ENCODE results near the gene RPS15.
"Not testable (repeated sequence)": the region's sequence is repeated elsewhere in the genome, so short reads cannot be mapped to it uniquely, and the experiment has no call there.

The RPS15 gene

GRCh38 chr19:1471010-1471514 is 32.9 kb downstream of the RPS15 start:
- DNase-seq: peak in 1 of 2 donors; percentile 49

GRCh38 chr19:1471515-1472160 is 33.4 kb downstream of the RPS15 start:
- DNase-seq: no peak

- no peak for DNase-seq
These were observed 34.3 kb downstream of the RPS15 start for GRCh38 chr19:1472231-1473084.

- no peak for DNase-seq
These were observed 35.1 kb downstream of the RPS15 start for GRCh38 chr19:1473085-1473851.

GRCh38 chr19:1474011-1474764 is 36.0 kb downstream of the RPS15 start:
- DNase-seq: no peak

- no peak for DNase-seq
These were observed 36.7 kb downstream of the RPS15 start for GRCh38 chr19:1474765-1475351.

- no peak for DNase-seq
These were observed 37.7 kb downstream of the RPS15 start for GRCh38 chr19:1475751-1476437.

GRCh38 chr19:1477056-1477455 is 38.9 kb downstream of the RPS15 start:
- DNase-seq: not testable (repeated sequence)

- DNase-seq: peak; percentile 94
These were observed 40.9 kb downstream of the RPS15 start, which contains the start of gene C19orf25 for GRCh38 chr19:1478934-1479707. TSS of gene C19orf25 (minus strand) at chr19:1479215. CDS start at chr19:1478903, 312 bp downstream.

GRCh38 chr19:1481224-1481892 is 43.2 kb downstream of the RPS15 start:
- DNase-seq: no peak

- DNase-seq: no peak
These were observed 43.7 kb downstream of the RPS15 start for GRCh38 chr19:1481893-1482360.

- no peak for DNase-seq
These were observed 44.4 kb downstream of the RPS15 start for GRCh38 chr19:1482361-1483130.

- DNase-seq: no peak
These were observed 45.2 kb downstream of the RPS15 start for GRCh38 chr19:1483131-1483978.

- DNase-seq: no peak
These were observed 45.8 kb downstream of the RPS15 start for GRCh38 chr19:1483979-1484428.

GRCh38 chr19:1486720-1487575 is 48.8 kb downstream of the RPS15 start:
- no peak for DNase-seq

- DNase-seq: no peak
These were observed 49.5 kb downstream of the RPS15 start for GRCh38 chr19:1487576-1488281.

All from stimulated activated CD4-positive, alpha-beta T cell treated with anti-CD3 and anti-CD28 coated beads, Interleukin-2, amount 100 ng/mL, for 24 hours (primary cell).